AG20443 (cell line): ENCODE results near the gene KCNMA1.

Experiments used
- DNase-seq: peaks from one replicate; pipeline ENCODE4 v3.0.0; 2012; ENCODE audit warnings: low spot score, mixed read lengths

The KCNMA1 gene

DNA sequence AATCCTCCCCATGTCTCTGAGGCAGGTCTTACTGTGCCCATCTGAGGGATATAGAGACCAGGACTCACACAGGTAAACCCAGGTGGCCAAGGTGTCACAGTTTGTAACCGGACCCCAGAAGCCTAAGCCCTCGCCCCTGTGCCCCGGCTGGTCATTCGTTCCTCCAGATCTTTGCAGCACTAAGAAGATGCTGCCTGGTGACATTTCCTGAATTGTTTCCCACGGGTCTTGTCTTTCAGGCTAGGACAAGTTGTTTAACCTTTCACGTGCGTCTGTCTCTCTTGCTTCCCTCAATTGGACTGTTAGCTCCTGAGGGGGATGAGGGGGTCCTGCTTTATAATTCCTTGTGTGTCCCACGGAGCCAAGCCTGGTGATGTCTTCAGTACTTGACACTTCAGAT is 158.0 kb downstream of the KCNMA1 start:
- no peak for DNase-seq

GRCh38 chr10:77478962-77479359 is 158.6 kb downstream of the KCNMA1 start:
- no peak for DNase-seq

DNA sequence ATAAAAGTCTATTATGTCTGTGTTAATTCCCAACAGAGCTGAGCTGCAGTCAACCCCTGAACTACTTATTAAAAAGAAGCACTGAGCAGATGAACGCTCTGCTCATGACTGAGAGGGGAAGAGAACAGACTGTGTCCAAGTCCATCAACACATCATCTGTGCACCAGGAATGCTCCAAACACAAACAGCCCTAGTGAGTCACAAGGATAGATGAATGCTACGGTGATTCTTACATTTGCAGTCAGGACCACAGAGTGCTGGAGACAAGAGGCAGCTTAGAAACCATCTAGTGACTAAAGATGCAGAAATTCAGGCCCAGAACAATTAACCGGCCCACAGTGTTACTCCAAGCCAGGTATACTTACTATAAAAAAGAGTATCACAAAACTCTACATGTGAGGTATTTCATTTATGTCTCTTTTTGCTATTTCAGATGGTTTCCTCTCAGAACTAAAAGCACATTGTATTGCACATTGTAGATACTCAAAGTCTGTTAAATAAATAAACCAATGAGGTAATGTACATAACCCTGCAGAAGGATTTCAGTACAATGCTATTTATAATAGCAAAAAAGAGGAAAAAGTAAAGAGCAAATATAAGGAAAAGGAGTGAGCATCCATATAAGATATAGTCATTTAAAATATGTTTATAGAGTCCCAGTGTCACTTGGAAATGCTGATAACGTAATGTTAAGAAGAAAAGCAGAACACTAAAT is 159.2 kb downstream of the KCNMA1 start:
- peak; percentile 78 for DNase-seq

- DNase-seq, result no peak
Observed at GRCh38 chr10:77475522-77475921, 162.1 kb downstream of the KCNMA1 start.

GRCh38 chr10:77474939-77475338 is 162.7 kb downstream of the KCNMA1 start:
- no peak for DNase-seq

DNA sequence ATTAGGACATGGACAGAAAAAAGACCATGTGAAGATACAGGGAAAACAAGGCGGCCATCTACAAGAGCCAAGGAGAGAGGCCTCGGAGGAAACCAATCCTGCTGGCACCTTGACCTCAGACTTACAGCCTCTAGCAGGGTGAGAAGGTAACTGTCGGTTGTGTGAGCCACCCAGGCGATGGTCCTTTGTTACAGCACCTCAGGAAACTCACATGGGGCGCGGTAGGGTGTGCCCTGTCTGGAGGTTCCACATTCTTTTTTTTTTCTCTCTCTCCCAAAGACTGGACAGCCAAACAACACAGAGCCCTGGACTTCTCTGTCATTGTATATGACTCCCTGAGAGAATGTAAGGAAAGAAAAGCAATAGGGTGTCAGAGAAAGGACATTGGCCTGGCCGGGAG is 163.2 kb downstream of the KCNMA1 start:
- no peak for DNase-seq

GRCh38 chr10:77472146-77472545 is 165.5 kb downstream of the KCNMA1 start:
- no peak for DNase-seq

DNA sequence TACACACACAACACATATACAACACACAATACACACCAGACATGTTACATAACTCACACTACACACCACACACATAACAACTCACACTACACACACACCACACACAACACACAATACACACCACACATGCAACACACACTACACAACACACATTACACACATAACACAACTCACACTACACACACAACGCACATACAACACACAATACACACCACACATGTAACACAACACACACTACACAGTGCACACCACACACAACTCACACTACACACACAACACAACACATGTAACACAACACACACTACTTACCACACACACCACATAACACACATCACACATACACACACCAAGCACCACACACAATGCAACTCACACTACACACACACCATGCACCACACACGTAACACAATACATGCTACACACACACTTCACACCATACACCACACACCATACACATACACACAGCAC is 166.5 kb downstream of the KCNMA1 start:
- DNase-seq, result no peak

DNA sequence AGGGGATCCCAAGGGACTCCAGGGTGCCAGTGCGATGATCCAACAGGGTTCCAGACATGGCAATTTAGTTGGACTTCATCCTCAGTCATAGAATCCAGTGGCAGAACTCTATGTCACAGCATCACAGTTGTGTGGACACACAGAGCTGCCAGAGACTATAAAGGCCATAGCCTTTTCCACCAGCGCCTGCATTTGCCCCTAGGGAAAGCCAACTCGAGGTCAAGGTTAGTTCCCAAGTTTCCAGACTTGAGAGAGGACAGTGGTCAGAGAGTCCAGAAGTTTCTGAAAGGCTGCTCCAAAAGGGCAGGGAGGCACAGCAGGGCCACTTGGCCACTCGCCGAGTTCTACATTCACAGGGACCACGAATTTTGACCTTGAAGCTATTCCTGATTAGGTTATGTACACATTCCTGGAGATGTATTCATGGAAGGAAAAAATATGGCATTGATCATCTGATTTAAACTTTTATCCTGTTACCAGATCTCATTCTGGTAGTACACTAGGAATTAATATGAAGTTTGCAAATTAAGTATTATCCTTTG is 170.1 kb downstream of the KCNMA1 start:
- no peak for DNase-seq

- peak; percentile 43 for DNase-seq
Observed at GRCh38 chr10:77463967-77464745, 173.5 kb downstream of the KCNMA1 start.

DNA sequence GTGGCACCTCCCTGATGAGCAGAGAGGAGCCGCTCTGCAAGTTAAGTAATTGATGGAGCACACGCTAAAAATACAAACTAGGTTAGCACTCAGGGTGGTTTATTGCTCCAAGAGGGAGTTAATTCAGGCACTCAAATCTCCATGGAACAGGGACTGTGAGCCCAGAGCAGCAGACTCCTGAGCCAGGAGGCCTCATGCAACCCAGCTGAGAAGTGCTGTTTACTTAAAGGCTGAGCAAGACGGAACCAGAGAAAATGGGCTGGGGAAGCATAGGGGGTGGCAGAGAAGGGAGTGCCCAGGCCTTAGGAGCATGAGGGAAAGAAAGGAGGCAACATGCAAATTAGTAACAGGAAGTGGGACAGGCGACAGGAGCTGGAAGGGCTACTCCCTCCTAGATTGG is 174.1 kb downstream of the KCNMA1 start:
- DNase-seq, result no peak

DNA sequence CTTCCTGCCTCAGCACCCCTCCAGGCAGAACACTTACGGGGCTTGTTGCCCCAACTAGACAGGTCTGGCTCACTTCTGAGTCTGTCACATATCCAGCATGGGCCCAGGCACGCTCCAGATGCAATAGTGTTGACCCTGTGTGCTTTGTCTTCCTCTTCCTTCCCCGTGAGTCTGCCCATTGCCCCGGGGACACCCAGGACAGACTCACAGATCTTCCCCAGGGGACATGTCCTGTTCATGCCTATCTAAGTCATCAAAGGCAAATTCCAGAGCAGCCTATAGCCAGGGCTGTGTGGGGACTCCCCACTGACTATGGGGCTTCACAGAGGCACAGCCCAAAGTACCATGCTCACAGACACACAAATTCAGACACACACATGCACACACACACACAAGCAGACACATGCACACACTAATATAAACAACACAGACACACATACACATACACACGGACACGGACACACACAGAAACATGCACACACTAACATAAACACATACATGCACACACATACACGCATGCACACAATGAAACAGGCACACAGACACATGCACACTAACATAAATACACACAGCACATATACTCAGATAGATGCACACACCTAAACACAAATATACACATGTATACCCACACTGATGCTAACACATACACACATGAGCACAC is 175.8 kb downstream of the KCNMA1 start:
- DNase-seq, result no peak

GRCh38 chr10:77459905-77460304 is 177.7 kb downstream of the KCNMA1 start:
- no peak for DNase-seq

GRCh38 chr10:77458986-77459590 is 178.5 kb downstream of the KCNMA1 start:
- peak; percentile 59 for DNase-seq

- DNase-seq, result no peak
Observed at GRCh38 chr10:77457721-77458120, 179.9 kb downstream of the KCNMA1 start.

GRCh38 chr10:77457266-77457665 is 180.3 kb downstream of the KCNMA1 start:
- DNase-seq, result no peak

DNA sequence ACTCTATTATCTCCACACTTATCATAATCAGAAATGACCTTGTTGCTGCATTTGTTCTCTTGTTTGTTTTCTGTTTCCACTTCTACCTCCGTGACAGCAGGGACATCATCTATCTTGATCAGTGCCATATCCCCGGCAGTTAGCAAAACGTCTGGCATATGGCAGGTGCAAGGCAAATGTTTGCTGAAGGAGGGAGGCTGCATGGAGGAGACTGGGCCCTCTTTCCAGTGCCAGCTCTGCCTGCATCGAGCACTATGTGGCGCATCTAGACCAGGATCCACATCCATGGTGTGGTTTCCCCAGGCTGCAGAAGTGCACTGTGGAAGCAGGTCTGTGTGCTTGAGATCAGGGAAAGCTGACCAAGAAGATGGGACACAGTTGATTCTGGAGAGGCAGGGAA is 181.2 kb downstream of the KCNMA1 start:
- no peak for DNase-seq

DNA sequence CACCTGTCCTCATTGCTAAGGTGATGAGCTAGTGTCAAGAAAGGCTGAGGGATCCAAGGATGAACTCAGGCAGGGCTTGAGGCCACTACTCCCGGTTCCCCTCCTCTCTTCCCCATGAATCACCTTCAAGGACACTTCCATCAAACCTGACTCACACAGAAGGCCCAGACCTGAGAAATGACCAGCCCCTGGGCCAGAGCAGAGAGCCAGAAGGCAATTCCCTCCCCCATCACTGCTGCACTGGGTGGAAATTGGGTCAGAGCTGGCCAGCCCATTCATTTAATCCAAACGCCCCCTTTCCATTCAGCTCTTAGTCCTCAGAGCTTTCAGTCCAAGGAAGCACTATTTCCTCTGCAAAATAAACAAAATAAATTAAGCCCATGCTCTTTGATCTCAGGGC is 182.0 kb downstream of the KCNMA1 start:
- no peak for DNase-seq

GRCh38 chr10:77452952-77453564 is 184.6 kb downstream of the KCNMA1 start:
- DNase-seq, result no peak

- no peak for DNase-seq
Observed at GRCh38 chr10:77451886-77452285, 185.7 kb downstream of the KCNMA1 start.

DNA sequence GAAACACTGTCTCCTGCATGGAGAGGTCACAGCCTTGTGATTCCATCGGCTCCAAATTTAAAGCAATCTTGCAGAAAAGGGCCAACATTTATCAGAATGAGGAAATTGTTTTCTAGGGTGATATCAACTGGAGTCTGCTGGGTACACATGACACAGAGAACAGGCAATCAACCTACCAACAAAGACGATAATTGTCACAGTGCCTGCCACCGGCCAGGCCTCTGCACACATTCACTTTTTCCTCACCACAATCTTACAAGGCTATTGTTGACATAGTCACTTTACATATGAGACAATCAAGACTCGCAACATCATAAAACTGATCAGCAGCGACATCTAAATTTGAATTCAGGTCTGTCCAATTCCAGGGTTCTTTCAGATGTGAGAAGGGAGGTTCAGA is 189.4 kb downstream of the KCNMA1 start:
- no peak for DNase-seq

GRCh38 chr10:77446700-77447099 is 190.9 kb downstream of the KCNMA1 start:
- no peak for DNase-seq
